Measurements from ENCODE around the gene SLC43A1. TPM values are rescaled to one million over a fixed set of nuclear protein-coding genes. Genes with fewer than 3 reads are reported as not detected.

The SLC43A1 gene
- total RNA-seq, 2 experiments from 2014 or later, result 27.6 to 28.7 TPM

GRCh38 chr11:57497303-57498247 is 17.9 kb downstream of the SLC43A1 start:
- Mint-ChIP-seq H3K27ac (no peak overlapping the region), H3K4me3 (no peak overlapping the region), H3K9me3 (ENCODE audit: low read depth) (no peaks in the 10 kb centered on the region), H3K27me3 (no peaks in the 10 kb centered on the region), H3K36me3 (ENCODE audit: low read depth) (peaks cover 38% of the 10 kb centered on the region), H3K4me1 (peaks cover 9% of the 10 kb centered on the region)
- intact Hi-C loops (cut with DNase I, micrococcal nuclease), result no loop called here
- ChIA-PET POLR2A (no interaction called here), CTCF (interaction anchor here (0.5 to 11.3 kb wide), 13 partner anchors 10 to 1016 kb away, joined by 3 to 262 read pairs (median 4); partner anchors contain the start of genes SLC43A1 and TIMM10)
- ATAC-seq (no peak), DNase-seq (no peak)

- ChIA-PET CTCF (interaction anchor here (0.7 to 11.3 kb wide), 11 partner anchors 10 to 283 kb away, joined by 3 to 262 read pairs (median 6); partner anchors contain the start of genes SLC43A1 and TIMM10), POLR2A (no interaction called here)
- Mint-ChIP-seq H3K27me3 (no peaks in the 10 kb centered on the region), H3K4me3 (no peak overlapping the region), H3K9me3 (ENCODE audit: low read depth) (no peaks in the 10 kb centered on the region), H3K4me1 (peaks cover 9% of the 10 kb centered on the region), H3K36me3 (ENCODE audit: low read depth) (peaks cover 40% of the 10 kb centered on the region), H3K27ac (peak overlapping the region; percentile 65)
- DNase-seq (no peak), ATAC-seq (no peak)
- intact Hi-C loops (cut with DNase I, micrococcal nuclease), result no loop called here
These were observed 19.2 kb downstream of the SLC43A1 start for GRCh38 chr11:57496109-57496820.

- DNase-seq (peak; percentile 88), ATAC-seq (peak; percentile 81)
- no peak overlapping the region for H3K4me3 Mint-ChIP-seq
- intact Hi-C loops (cut with DNase I, micrococcal nuclease), result loop anchor here (1.0 to 2.0 kb wide), 5 partner anchors 20 to 150 kb away; partner anchors contain the start of gene SLC43A1 (in 1 of the 2)
- no peaks in the 10 kb centered on the region for H3K27me3 Mint-ChIP-seq
- peak overlapping the region; percentile 89 for H3K27ac Mint-ChIP-seq
- no peaks in the 10 kb centered on the region for H3K9me3 Mint-ChIP-seq (ENCODE audit: low read depth)
- peaks cover 50% of the 10 kb centered on the region for H3K36me3 Mint-ChIP-seq (ENCODE audit: low read depth)
- CTCF ChIA-PET, result interaction anchor here (0.5 to 11.3 kb wide), 51 partner anchors 8 to 1279 kb away, joined by 3 to 262 read pairs (median 4); partner anchors contain the start of genes MED19, P2RX3, SELENOH and SLC43A1
- H3K4me1 Mint-ChIP-seq, result peaks cover 9% of the 10 kb centered on the region
- POLR2A ChIA-PET, result interaction anchor here (0.8 to 1.7 kb wide), 6 partner anchors 9 to 148 kb away, joined by 3 to 6 read pairs (median 3); partner anchors contain the start of gene SLC43A1
These were observed 21.7 kb downstream of the SLC43A1 start for GRCh38 chr11:57493507-57494503.

GRCh38 chr11:57491371-57492061 is 24.0 kb downstream of the SLC43A1 start:
- Mint-ChIP-seq H3K27ac (no peak overlapping the region), H3K36me3 (ENCODE audit: low read depth) (peaks cover 58% of the 10 kb centered on the region), H3K4me3 (no peak overlapping the region), H3K4me1 (peaks cover 9% of the 10 kb centered on the region), H3K27me3 (no peaks in the 10 kb centered on the region), H3K9me3 (ENCODE audit: low read depth) (no peaks in the 10 kb centered on the region)
- CTCF ChIA-PET, result interaction anchor here (0.5 to 11.3 kb wide), 22 partner anchors 8 to 309 kb away, joined by 3 to 262 read pairs (median 4); partner anchors contain the start of genes SLC43A1 and TIMM10
- POLR2A ChIA-PET, result no interaction called here
- intact Hi-C loops (cut with DNase I, micrococcal nuclease), result loop anchor here in 1 of 2 experiments (2.0 kb wide), 2 partner anchors 23 to 149 kb away; partner anchors contain the start of gene SLC43A1
- DNase-seq, result peak; percentile 82
- ATAC-seq, result peak; percentile 73

- intact Hi-C loops (cut with DNase I, micrococcal nuclease), result no loop called here
- ATAC-seq (no peak), DNase-seq (no peak)
- Mint-ChIP-seq H3K36me3 (ENCODE audit: low read depth) (peaks cover 59% of the 10 kb centered on the region), H3K4me3 (no peak overlapping the region), H3K4me1 (peaks cover 13% of the 10 kb centered on the region), H3K27ac (no peak overlapping the region), H3K9me3 (ENCODE audit: low read depth) (no peaks in the 10 kb centered on the region), H3K27me3 (no peaks in the 10 kb centered on the region)
- ChIA-PET POLR2A (no interaction called here), CTCF (interaction anchor here (0.9 to 11.3 kb wide), 10 partner anchors 8 to 151 kb away, joined by 3 to 262 read pairs (median 6); partner anchors contain the start of genes SLC43A1 and TIMM10)
These were observed 24.9 kb downstream of the SLC43A1 start for GRCh38 chr11:57490456-57491248.

DNA sequence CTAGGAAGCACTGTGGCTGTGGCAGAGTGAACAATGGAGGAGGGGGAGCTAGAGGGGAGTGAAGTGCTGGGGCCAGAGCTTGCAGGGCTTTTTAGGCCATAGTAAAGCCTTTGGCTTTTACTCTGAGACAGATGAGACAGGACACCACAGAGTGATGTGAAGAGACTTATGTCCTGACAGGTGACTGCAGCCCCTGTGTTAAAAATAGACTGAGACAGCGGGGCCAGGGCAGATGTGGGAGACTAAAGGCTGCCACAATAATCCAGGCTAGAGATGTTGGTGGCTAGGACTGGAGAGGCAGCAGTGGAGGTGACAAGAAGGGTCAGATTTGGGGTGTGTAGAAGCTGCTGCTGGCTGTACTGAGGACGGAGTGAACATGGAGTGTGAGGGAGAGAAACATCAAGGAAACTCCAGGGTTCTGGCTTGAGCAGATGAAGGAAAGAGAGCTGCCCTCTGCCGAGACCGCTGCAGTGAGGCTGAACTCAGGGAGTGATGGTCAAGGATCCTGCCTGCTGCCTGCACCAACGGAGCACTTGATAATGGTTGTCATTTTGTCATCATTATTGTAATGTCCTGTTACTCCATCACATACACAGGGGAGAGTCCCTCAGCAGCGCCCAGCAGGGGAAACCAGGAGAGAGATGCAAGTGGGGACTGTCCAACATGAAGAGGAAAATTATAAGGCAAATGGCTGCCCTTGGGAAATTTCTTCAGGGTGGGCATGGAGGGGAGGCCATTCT is 27.4 kb downstream of the SLC43A1 start:
- H3K4me3 Mint-ChIP-seq, result no peak overlapping the region
- CTCF ChIA-PET, result interaction anchor here (1.7 to 11.3 kb wide), 2 partner anchors 30 to 39 kb away, joined by 3 to 262 read pairs; partner anchors contain the start of gene TIMM10

DNA sequence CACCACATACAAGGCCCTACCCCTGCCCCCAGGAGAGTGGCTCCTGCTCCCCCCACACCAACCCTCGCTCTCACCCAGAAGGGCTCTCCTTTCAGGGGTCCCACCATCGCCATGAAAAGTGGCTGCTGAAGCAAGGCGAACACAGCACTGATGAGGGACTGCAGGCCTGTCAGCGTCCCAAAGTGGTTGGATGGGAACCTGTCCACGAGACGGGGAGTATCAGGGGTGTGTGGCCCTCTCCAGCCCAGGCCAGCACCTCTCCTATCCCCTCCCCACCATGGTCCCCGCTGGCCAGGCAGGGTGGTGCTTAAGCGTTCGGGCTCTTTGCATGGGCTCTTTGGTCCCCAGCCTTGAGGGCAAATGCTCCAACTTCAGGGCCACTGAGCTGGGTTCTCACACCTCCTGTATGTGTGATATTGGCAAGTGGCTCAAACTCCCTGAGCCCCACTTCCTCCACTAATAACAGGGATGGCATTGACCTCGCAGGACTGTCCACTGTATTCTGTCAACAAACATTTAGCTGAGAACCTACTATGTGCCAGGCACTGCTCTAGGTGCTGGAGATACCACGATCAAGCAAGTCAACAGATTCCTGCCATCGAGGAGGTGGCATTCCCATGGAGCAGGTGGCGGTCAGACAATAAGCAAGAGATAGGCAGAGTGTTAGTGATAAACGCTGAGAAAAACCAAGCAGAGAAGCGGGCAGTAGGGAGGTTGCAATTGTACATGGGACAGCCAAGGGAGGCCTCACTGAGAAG is 28.3 kb downstream of the SLC43A1 start:
- no peak overlapping the region for H3K4me3 Mint-ChIP-seq
- H3K27me3 Mint-ChIP-seq, result no peaks in the 10 kb centered on the region
- ATAC-seq (no peak), DNase-seq (no peak)
- H3K9me3 Mint-ChIP-seq (ENCODE audit: low read depth), result no peaks in the 10 kb centered on the region
- ChIA-PET CTCF (interaction anchor here (0.6 to 11.3 kb wide), 3 partner anchors 29 to 1189 kb away, joined by 3 to 262 read pairs (median 3); partner anchors contain the start of gene TIMM10), POLR2A (no interaction called here)
- H3K36me3 Mint-ChIP-seq (ENCODE audit: low read depth), result peaks cover 54% of the 10 kb centered on the region
- intact Hi-C loops (cut with DNase I, micrococcal nuclease), result no loop called here
- peaks cover 8% of the 10 kb centered on the region for H3K4me1 Mint-ChIP-seq
- H3K27ac Mint-ChIP-seq, result peak overlapping the region; percentile 11

More for the DNA sequence above, 27.4 kb downstream of the SLC43A1 start:
- DNase-seq (no peak), ATAC-seq (no peak)
- Mint-ChIP-seq H3K9me3 (ENCODE audit: low read depth) (no peaks in the 10 kb centered on the region), H3K4me1 (peaks cover 8% of the 10 kb centered on the region), H3K27ac (no peak overlapping the region), H3K36me3 (ENCODE audit: low read depth) (peaks cover 57% of the 10 kb centered on the region), H3K27me3 (no peaks in the 10 kb centered on the region)
- POLR2A ChIA-PET, result no interaction called here
- intact Hi-C loops (cut with DNase I, micrococcal nuclease), result no loop called here

DNA sequence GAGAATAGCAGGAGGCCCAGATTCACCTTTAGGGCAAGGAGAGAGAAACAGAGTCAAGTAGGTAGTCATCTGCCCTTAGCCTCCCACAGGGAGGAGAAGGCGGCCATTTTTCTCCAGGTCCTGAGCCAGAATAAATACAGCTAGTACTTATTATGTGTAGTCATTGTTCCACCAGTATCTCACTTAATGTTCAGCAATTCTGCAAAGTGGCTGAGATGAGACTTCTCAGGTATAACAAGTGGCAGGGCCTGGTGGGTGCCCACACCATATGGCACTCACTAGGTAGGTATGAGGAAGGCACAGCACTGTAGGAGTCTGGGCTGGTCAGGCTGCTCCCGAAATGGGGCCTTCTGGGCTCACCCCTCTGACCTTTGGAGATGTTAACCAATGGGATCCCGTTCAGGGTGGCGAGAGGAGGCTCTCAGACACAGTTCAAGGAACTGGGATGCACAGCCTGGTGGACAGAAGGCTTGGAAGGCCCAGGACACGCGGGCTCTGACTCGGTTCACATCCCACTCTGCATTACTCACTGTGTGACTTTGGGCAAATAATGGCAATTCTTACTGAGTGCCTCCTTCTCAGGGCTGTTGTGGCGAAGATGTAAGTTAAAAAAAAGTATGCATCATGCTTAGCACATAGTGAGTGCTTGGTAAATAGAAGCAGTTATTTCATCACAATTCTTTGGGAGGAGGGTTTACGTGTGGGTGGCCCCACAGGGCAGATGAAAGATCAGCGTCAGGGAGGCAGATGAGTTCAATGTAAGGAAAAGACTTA is 30.1 kb downstream of the SLC43A1 start:
- peaks cover 9% of the 10 kb centered on the region for H3K27me3 Mint-ChIP-seq
- peaks cover 8% of the 10 kb centered on the region for H3K4me1 Mint-ChIP-seq
- intact Hi-C loops (cut with DNase I, micrococcal nuclease), result no loop called here
- ChIA-PET POLR2A (no interaction called here), CTCF (interaction anchor here (0.7 to 10.9 kb wide), 3 partner anchors 27 to 41 kb away, joined by 3 to 124 read pairs (median 4); partner anchors contain the start of genes RTN4RL2 and SLC43A1)
- H3K27ac Mint-ChIP-seq, result peak overlapping the region; percentile 33
- DNase-seq (no peak), ATAC-seq (peak; percentile 43)
- peaks cover 42% of the 10 kb centered on the region for H3K36me3 Mint-ChIP-seq (ENCODE audit: low read depth)
- no peaks in the 10 kb centered on the region for H3K9me3 Mint-ChIP-seq (ENCODE audit: low read depth)
- H3K4me3 Mint-ChIP-seq, result no peak overlapping the region
